Measurements from ENCODE around the gene TNC.

DNA sequence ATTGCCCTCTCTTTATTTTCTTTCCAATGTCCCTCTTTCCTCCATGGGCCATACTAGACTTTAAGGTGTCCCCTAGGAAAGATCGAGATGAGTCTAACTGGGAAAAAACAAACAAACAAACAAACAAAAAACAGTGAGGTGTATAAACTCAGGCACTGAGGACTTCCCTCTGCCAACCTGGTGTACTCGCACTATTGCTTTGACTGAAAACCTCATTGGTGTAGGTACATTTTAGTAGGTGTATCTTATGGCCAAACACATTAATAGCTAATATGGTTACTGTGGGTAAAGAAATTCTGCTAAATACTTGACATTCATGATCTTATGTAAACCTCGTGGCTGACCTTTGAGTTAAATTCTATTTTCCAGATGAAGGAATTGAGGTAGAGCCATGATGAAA is 74.3 kb downstream of the TNC start:
- TF ChIP-seq CTCF (IDR thresholded peaks at IDR 0.05; ENCODE audit: low read depth, low read length) (no peak), POLR2A (IDR thresholded peaks at IDR 0.05; ENCODE audit: extremely low read depth, insufficient read length) (no peak), MAX (IDR thresholded peaks at IDR 0.05; ENCODE audit: low read depth, low read length) (no peak)
